CD8-positive, alpha-beta memory T cell (primary cell): Measurements from ENCODE around the gene AKTIP. TPM values are rescaled to one million over a fixed set of nuclear protein-coding genes. Genes with fewer than 3 reads are reported as not detected.
"Not testable (repeated sequence)": the region's sequence is repeated elsewhere in the genome, so short reads cannot be mapped to it uniquely, and the experiment has no call there.

Source experiments
- CTCF ChIA-PET: fragments of 350-600 bp; sonication (Branson Sonifier 250); formaldehyde crosslinking; loops from one replicate; lab custom pipeline; 2021; ENCODE audit warnings: antibody characterized with exemption; lab: Charles Lee
- POLR2A ChIA-PET: fragments of 350-600 bp; sonication (Branson Sonifier 250); formaldehyde crosslinking; loops from one replicate; lab custom pipeline; 2021; ENCODE audit warnings: antibody characterized with exemption; lab: Charles Lee
- DNase-seq, 5 donors: peaks; one replicate each; pipeline versions ENCODE4 v3.0.0 to v3.0.0-alpha.2; 2020 to 2022; ENCODE audit warnings: mixed read lengths in 1 of 5
- H3K27ac ChIP-seq: one replicate; pipeline ENCODE4 v1.7.0; 2013; ENCODE audit warnings: low read depth, mild to moderate bottlenecking, low read length, moderate library complexity
- H3K27me3 ChIP-seq: 2 replicates; pipeline ENCODE4 v1.7.0; 2013; ENCODE audit warnings: low read length, mild to moderate bottlenecking; ENCODE audit not compliant: insufficient read depth, poor library complexity, severe bottlenecking
- H3K36me3 ChIP-seq: 2 replicates; pipeline ENCODE4 v1.7.0; 2013; ENCODE audit warnings: mild to moderate bottlenecking, low read length, moderate library complexity; ENCODE audit not compliant: insufficient read depth
- H3K4me1 ChIP-seq: 2 replicates; pipeline ENCODE4 v1.7.0; 2013; ENCODE audit warnings: mild to moderate bottlenecking, low read length, moderate library complexity; ENCODE audit not compliant: insufficient read depth
- H3K4me3 ChIP-seq: 2 replicates; pipeline ENCODE4 v1.7.0; 2013; ENCODE audit warnings: mild to moderate bottlenecking, low read length
- H3K9me3 ChIP-seq: 2 replicates; pipeline ENCODE4 v1.7.0; 2013; ENCODE audit warnings: mild to moderate bottlenecking, low read length
- H3K27ac Mint-ChIP-seq, 8 donors: one replicate each; pipeline ENCODE4 v1.8.0; 2020 to 2021; ENCODE audit warnings: mixed read lengths in 8 of 8, mild to moderate bottlenecking in 6 of 8, inconsistent platforms in 3 of 8, moderate library complexity in 3 of 8
- H3K27me3 Mint-ChIP-seq, 2 donors: one replicate each; pipeline ENCODE4 v1.8.0; 2020 to 2021; ENCODE audit warnings: mixed read lengths in 2 of 2, mild to moderate bottlenecking in 1 of 2, moderate library complexity in 1 of 2
- H3K36me3 Mint-ChIP-seq, 3 donors: one replicate each; pipeline ENCODE4 v1.8.0; 2020 to 2021; ENCODE audit warnings: mixed read lengths in 3 of 3, inconsistent platforms in 1 of 3, mild to moderate bottlenecking in 1 of 3
- H3K4me1 Mint-ChIP-seq, 3 donors: one replicate each; pipeline ENCODE4 v1.8.0; 2020 to 2021; ENCODE audit warnings: mixed read lengths in 3 of 3, inconsistent platforms in 1 of 3, mild to moderate bottlenecking in 1 of 3
- H3K4me3 Mint-ChIP-seq, 7 donors: one replicate each; pipeline ENCODE4 v1.8.0; 2020 to 2021; ENCODE audit warnings: mixed read lengths in 7 of 7, mild to moderate bottlenecking in 6 of 7, moderate library complexity in 4 of 7, inconsistent platforms in 2 of 7
- H3K9me3 Mint-ChIP-seq, 5 donors: one replicate each; pipeline ENCODE4 v1.8.0; 2020 to 2022; ENCODE audit warnings: mixed read lengths in 5 of 5, mild to moderate bottlenecking in 3 of 5, moderate library complexity in 2 of 5, inconsistent platforms in 1 of 5
- polyA plus RNA-seq: library from polyadenylated mRNA; unstranded; fragments of 300-500 nt; fragmentation: Illumina TruSeq; gene quantifications from one replicate; pipeline ENCODE4 v1.2.3, GENCODE V29; 2021
- total RNA-seq, 2 experiments: library from RNA; stranded (reverse); gene quantifications; one replicate each; pipeline ENCODE4 v1.2.3, GENCODE V29; 2021

The AKTIP gene
- total and polyA plus RNA-seq, 3 experiments from 2014 or later: 30.0 to 55.6 (median 31.5) TPM

- ChIA-PET POLR2A (interaction anchor here (0.6 kb wide), 1 partner anchor 615 kb away, joined by 4 read pairs; no protein-coding TSS in a partner anchor), CTCF (interaction anchor here (1.2 to 1.5 kb wide), 2 partner anchors 8 to 37 kb away, joined by 3 to 5 read pairs; no protein-coding TSS in a partner anchor)
- peak overlapping the region in 2 of 7 donors; percentile 2 to 16 for H3K4me3 Mint-ChIP-seq
- H3K27ac ChIP-seq, H3K36me3 ChIP-seq, H3K9me3 Mint-ChIP-seq, H3K27me3 ChIP-seq, H3K27me3 Mint-ChIP-seq, DNase-seq, H3K36me3 Mint-ChIP-seq, H3K4me3 ChIP-seq, H3K9me3 ChIP-seq: not testable (repeated sequence)
- H3K4me1 Mint-ChIP-seq: peaks cover 64 to 80% (median 77%) of the 10 kb centered on the region in 3 donors
- H3K27ac Mint-ChIP-seq: peak overlapping the region in 5 of 8 donors; percentile 43 to 66 (median 63)
- peaks cover 34% of the 10 kb centered on the region for H3K4me1 ChIP-seq
Measured at GRCh38 chr16:53512795-53513194, 9.8 kb upstream of the AKTIP start.

- no peak for DNase-seq
- Histone ChIP-seq H3K4me1 (peaks cover 23% of the 10 kb centered on the region), H3K9me3 (no peaks in the 10 kb centered on the region), H3K27ac (no peak overlapping the region), H3K27me3 (no peaks in the 10 kb centered on the region), H3K36me3 (no peaks in the 10 kb centered on the region), H3K4me3 (no peak overlapping the region)
- H3K27me3 Mint-ChIP-seq: peaks cover 0 to 2% of the 10 kb centered on the region in 2 donors
- peaks cover 54 to 68% (median 66%) of the 10 kb centered on the region in 3 donors for H3K4me1 Mint-ChIP-seq
- peaks cover 0 to 4% (median 0%) of the 10 kb centered on the region in 3 donors for H3K36me3 Mint-ChIP-seq
- no peaks in the 10 kb centered on the region for H3K9me3 Mint-ChIP-seq
- peak overlapping the region in 1 of 7 donors; percentile 58 for H3K4me3 Mint-ChIP-seq
- peak overlapping the region in 7 of 8 donors; percentile 55 to 92 (median 78) for H3K27ac Mint-ChIP-seq
- CTCF ChIA-PET: interaction anchor here (2.3 kb wide), 1 partner anchor 65 kb away, joined by 5 read pairs; no protein-coding TSS in a partner anchor
- POLR2A ChIA-PET: no interaction called here
Measured at GRCh38 chr16:53511403-53512280, 8.6 kb upstream of the AKTIP start.

- Mint-ChIP-seq H3K27me3 (peaks cover 0 to 2% of the 10 kb centered on the region in 2 donors), H3K4me3 (peak overlapping the region in 1 of 7 donors; percentile 58), H3K36me3 (peaks cover 0 to 4% (median 0%) of the 10 kb centered on the region in 3 donors), H3K9me3 (no peaks in the 10 kb centered on the region), H3K27ac (peak overlapping the region in 6 of 8 donors; percentile 50 to 92 (median 73)), H3K4me1 (peaks cover 50 to 64% (median 61%) of the 10 kb centered on the region in 3 donors)
- H3K27ac ChIP-seq: no peak overlapping the region
- no peaks in the 10 kb centered on the region for H3K27me3 ChIP-seq
- no peak overlapping the region for H3K4me3 ChIP-seq
- POLR2A ChIA-PET: no interaction called here
- peaks cover 17% of the 10 kb centered on the region for H3K4me1 ChIP-seq
- CTCF ChIA-PET: interaction anchor here (2.3 kb wide), 1 partner anchor 65 kb away, joined by 5 read pairs; no protein-coding TSS in a partner anchor
- H3K36me3 ChIP-seq: no peaks in the 10 kb centered on the region
- no peak for DNase-seq
- no peaks in the 10 kb centered on the region for H3K9me3 ChIP-seq
Measured at GRCh38 chr16:53511084-53511402, 8.0 kb upstream of the AKTIP start.

DNA sequence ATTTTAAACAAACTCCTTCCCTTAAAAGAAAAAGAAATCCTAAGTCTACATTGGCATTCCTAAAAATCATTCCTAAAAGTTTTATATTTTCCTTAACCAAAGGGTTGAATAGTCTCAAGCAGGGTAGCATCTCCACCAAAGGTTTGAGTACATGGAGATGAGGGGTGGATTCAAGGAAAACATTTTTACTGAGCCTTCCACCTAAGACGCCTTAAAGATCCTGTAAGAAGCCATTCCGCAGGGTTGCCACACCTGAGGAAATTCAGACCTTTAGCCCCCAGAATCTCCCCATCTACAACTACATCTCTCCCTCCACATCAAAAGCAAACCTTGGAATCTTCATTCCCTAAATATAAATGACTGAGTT, 7.7 kb upstream of the AKTIP start:
- ChIA-PET CTCF (interaction anchor here (2.1 to 2.3 kb wide), 2 partner anchors 65 to 76 kb away, joined by 5 to 10 read pairs; partner anchors contain the start of gene RBL2), POLR2A (no interaction called here)
- peaks cover 0 to 2% of the 10 kb centered on the region in 2 donors for H3K27me3 Mint-ChIP-seq
- Histone ChIP-seq H3K4me3 (no peak overlapping the region), H3K36me3 (no peaks in the 10 kb centered on the region), H3K4me1 (peaks cover 13% of the 10 kb centered on the region), H3K27ac (no peak overlapping the region), H3K27me3 (no peaks in the 10 kb centered on the region), H3K9me3 (no peaks in the 10 kb centered on the region)
- DNase-seq: no peak
- no peaks in the 10 kb centered on the region for H3K9me3 Mint-ChIP-seq
- peak overlapping the region; percentile 24 to 92 (median 69) for H3K27ac Mint-ChIP-seq
- peak overlapping the region in 5 of 7 donors; percentile 29 to 72 (median 61) for H3K4me3 Mint-ChIP-seq
- H3K36me3 Mint-ChIP-seq: peaks cover 0 to 4% (median 0%) of the 10 kb centered on the region in 3 donors
- peaks cover 46 to 60% (median 57%) of the 10 kb centered on the region in 3 donors for H3K4me1 Mint-ChIP-seq

DNA sequence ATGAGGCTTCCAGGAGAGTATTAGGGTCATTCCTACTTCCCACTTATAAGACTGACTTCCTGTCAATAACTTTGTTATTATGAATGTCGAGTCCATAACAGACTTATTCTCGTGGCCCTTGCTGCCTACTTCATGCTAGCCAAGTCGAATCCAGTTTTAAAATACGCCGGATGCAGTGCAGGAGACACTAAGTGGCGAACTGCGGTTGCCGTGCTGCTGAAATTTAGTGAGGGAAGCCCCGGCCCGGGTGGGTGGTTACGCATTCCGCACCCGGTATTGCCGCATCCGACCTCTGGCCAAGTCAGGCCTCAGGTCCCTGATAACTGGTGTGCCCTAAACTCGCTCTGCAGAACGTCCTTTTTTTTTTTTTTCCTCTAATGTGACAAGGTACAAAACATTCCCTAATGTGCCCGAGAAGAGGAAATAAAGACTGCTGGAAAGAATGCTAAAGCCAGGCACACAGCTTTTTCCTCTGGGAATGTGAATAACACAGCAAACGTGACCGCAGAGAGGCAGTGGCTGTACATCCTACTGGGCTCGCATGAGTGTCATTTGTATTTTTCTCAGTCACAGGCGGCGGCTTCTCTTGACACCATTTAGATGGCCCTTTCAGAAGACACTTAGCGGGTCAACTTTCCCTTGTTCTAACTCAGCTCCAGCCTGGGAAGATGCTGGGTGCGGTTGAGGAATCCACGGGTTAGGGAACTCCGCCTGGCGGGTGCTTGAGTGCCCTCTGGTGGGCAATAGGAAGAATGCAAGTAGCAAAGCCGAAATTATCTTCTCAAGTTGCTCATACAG, 7.1 kb upstream of the AKTIP start:
- Mint-ChIP-seq H3K9me3 (no peaks in the 10 kb centered on the region), H3K4me1 (peaks cover 44 to 59% (median 52%) of the 10 kb centered on the region in 3 donors), H3K27ac (peak overlapping the region in 6 of 8 donors; percentile 33 to 80 (median 69)), H3K27me3 (peaks cover 0 to 2% of the 10 kb centered on the region in 2 donors), H3K4me3 (peak overlapping the region; percentile 29 to 72 (median 61)), H3K36me3 (peaks cover 0 to 4% (median 0%) of the 10 kb centered on the region in 3 donors)
- DNase-seq: peak; percentile 34 to 70 (median 52)
- no peak overlapping the region for H3K27ac ChIP-seq
- no peaks in the 10 kb centered on the region for H3K9me3 ChIP-seq
- no peaks in the 10 kb centered on the region for H3K27me3 ChIP-seq
- ChIA-PET CTCF (interaction anchor here (1.2 to 2.4 kb wide), 4 partner anchors 64 to 455 kb away, joined by 3 to 10 read pairs (median 8); partner anchors contain the start of genes CHD9 and RBL2), POLR2A (no interaction called here)
- H3K4me3 ChIP-seq: peak overlapping the region; percentile 20
- no peaks in the 10 kb centered on the region for H3K36me3 ChIP-seq
- H3K4me1 ChIP-seq: peaks cover 14% of the 10 kb centered on the region

DNA sequence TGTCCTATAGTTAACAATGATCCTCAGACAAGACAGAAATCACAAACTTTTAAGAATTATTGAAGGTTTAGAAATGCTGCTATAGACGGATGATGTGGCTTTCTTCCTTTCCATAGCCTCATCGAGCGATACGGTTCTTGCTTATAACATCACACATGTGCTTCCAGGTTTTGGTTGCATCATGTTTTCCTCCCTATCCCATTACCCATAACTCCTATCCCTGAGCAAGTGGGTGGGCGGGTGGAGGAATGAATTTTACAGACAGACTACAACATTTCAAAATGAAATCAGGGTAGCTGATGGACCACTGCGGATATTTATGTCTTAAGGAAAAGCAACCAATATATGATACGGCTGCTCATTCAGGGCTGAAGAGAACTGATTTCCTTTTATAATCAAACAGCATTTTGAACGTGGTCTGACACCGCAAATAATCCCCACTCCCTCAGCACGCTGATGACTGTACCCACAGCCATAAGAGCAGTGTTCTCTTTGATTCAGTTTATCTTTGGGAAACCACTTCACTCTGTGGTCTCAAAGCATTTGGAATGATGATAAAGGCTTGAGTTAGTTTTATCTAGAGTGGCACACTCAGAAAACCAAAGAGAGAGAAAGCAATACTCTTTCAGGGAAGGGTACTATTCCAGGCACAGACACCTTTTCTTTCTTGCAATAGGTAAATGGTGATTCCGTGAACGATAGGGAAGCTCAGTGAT, 4.6 kb upstream of the AKTIP start:
- Mint-ChIP-seq H3K4me1 (peaks cover 39 to 56% (median 43%) of the 10 kb centered on the region in 3 donors), H3K27ac (peak overlapping the region in 2 of 8 donors; percentile 63 to 65)
- POLR2A ChIA-PET: interaction anchor here (0.5 kb wide), 1 partner anchor 9 kb away, joined by 3 read pairs; no protein-coding TSS in a partner anchor

DNA sequence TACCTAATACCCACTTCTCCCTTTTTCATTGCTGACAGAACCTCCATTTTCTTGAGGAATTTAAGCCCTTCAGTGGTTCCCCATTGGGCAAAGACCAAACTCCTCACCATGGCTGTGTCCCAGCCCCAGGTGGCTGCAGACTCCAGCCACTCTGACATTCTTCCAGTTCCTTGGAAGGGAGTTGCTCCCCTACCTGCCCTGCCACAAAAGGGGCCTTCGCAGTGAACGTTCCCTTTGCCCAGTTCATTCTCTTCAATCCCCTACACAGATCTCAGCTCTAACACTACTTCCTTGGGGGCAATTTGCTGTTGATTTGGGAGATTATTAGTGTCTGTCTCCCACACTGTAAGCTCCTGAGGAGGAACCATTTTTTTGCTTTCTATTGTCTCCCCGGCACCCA, 3.2 kb upstream of the AKTIP start:
- no peaks in the 10 kb centered on the region for H3K9me3 Mint-ChIP-seq
- CTCF ChIA-PET: no interaction called here
- POLR2A ChIA-PET: no interaction called here
- H3K4me1 Mint-ChIP-seq: peaks cover 40 to 55% (median 41%) of the 10 kb centered on the region in 3 donors
- no peak for DNase-seq
- Histone ChIP-seq H3K27me3 (no peaks in the 10 kb centered on the region), H3K4me3 (no peak overlapping the region), H3K4me1 (peaks cover 33% of the 10 kb centered on the region), H3K9me3 (no peaks in the 10 kb centered on the region), H3K27ac (no peak overlapping the region), H3K36me3 (no peaks in the 10 kb centered on the region)
- no peak overlapping the region for H3K27ac Mint-ChIP-seq
- peak overlapping the region in 1 of 7 donors; percentile 48 for H3K4me3 Mint-ChIP-seq
- H3K36me3 Mint-ChIP-seq: peaks cover 0 to 14% (median 0%) of the 10 kb centered on the region in 3 donors
- H3K27me3 Mint-ChIP-seq: no peaks in the 10 kb centered on the region

More for the DNA sequence above, 4.6 kb upstream of the AKTIP start:
- no peaks in the 10 kb centered on the region for H3K9me3 ChIP-seq
- DNase-seq: no peak
- Mint-ChIP-seq H3K27me3 (peaks cover 0 to 2% of the 10 kb centered on the region in 2 donors), H3K9me3 (no peaks in the 10 kb centered on the region), H3K36me3 (peaks cover 0 to 6% (median 2%) of the 10 kb centered on the region in 3 donors), H3K4me3 (no peak overlapping the region)
- no peak overlapping the region for H3K27ac ChIP-seq
- CTCF ChIA-PET: interaction anchor here (1.0 to 2.4 kb wide), 2 partner anchors 452 to 453 kb away, joined by 3 to 10 read pairs; partner anchors contain the start of gene CHD9
- no peaks in the 10 kb centered on the region for H3K36me3 ChIP-seq
- no peak overlapping the region for H3K4me3 ChIP-seq
- H3K4me1 ChIP-seq: peaks cover 26% of the 10 kb centered on the region
- H3K27me3 ChIP-seq: no peaks in the 10 kb centered on the region
